Activated CD8-positive, alpha-beta T cell treated with anti-CD3 and anti-CD28 coated beads, Interleukin-2, amount 10 ng/mL, durations not matched to agents 7 days and 5 days (primary cell): Measurements from ENCODE around the gene TBC1D22A. TPM values are rescaled to one million over a fixed set of nuclear protein-coding genes. Genes with fewer than 3 reads are reported as not detected.

Experiments
- ATAC-seq: fragments of 150-1000 bp; cut with Tn5 transposase; one replicate; pipeline ENCODE4 v1.10.0; 2021; ENCODE audit warnings: moderate library complexity
- CTCF ChIA-PET: fragments of 350-600 bp; sonication (Branson Sonifier 250); formaldehyde crosslinking; loops from one replicate; lab custom pipeline; 2021; ENCODE audit warnings: antibody characterized with exemption; lab: Charles Lee
- POLR2A ChIA-PET: fragments of 350-600 bp; sonication (Branson Sonifier 250); formaldehyde crosslinking; loops from one replicate; lab custom pipeline; 2021; ENCODE audit warnings: antibody characterized with exemption; lab: Charles Lee
- DNase-seq: peaks from one replicate; pipeline ENCODE4 v3.0.0-alpha.2; 2020
- H3K27ac Mint-ChIP-seq: one replicate; pipeline ENCODE4 v1.8.0; 2021; ENCODE audit warnings: mild to moderate bottlenecking, mixed read lengths
- H3K27me3 Mint-ChIP-seq: one replicate; pipeline ENCODE4 v1.8.0; 2021; ENCODE audit warnings: low read depth, mixed read lengths
- H3K36me3 Mint-ChIP-seq: one replicate; pipeline ENCODE4 v1.8.0; 2021; ENCODE audit warnings: low read depth, mixed read lengths
- H3K4me1 Mint-ChIP-seq: one replicate; pipeline ENCODE4 v1.8.0; 2021; ENCODE audit warnings: low read depth, mixed read lengths
- H3K4me3 Mint-ChIP-seq: one replicate; pipeline ENCODE4 v1.8.0; 2021; ENCODE audit warnings: mild to moderate bottlenecking, mixed read lengths
- H3K9me3 Mint-ChIP-seq: one replicate; pipeline ENCODE4 v1.8.0; 2022; ENCODE audit warnings: mixed read lengths; ENCODE audit not compliant: insufficient read depth
- total RNA-seq, 2 experiments: library from RNA; stranded (reverse); gene quantifications; one replicate each; pipeline ENCODE4 v1.2.3, GENCODE V29; 2021

The TBC1D22A gene
- total RNA-seq, 2 experiments from 2014 or later: 34.1 to 38.7 TPM

GRCh38 chr22:47100019-47100418, 337.6 kb downstream of the TBC1D22A start:
- no peak for ATAC-seq
- Mint-ChIP-seq H3K4me1 (no peaks in the 10 kb centered on the region), H3K36me3 (no peaks in the 10 kb centered on the region), H3K9me3 (no peaks in the 10 kb centered on the region), H3K4me3 (no peak overlapping the region), H3K27ac (no peak overlapping the region), H3K27me3 (no peaks in the 10 kb centered on the region)
- DNase-seq: no peak
- CTCF ChIA-PET: no interaction called here
- POLR2A ChIA-PET: interaction anchor here (0.6 kb wide), 1 partner anchor 810 kb away, joined by 3 read pairs; no protein-coding TSS in a partner anchor

GRCh38 chr22:47100646-47101200, 338.3 kb downstream of the TBC1D22A start:
- no peaks in the 10 kb centered on the region for H3K9me3 Mint-ChIP-seq

GRCh38 chr22:47101321-47101885, 339.0 kb downstream of the TBC1D22A start:
- ATAC-seq: no peak
- POLR2A ChIA-PET: no interaction called here

More at GRCh38 chr22:47100646-47101200, 338.3 kb downstream of the TBC1D22A start:
- DNase-seq: no peak
- CTCF ChIA-PET: no interaction called here
- no peaks in the 10 kb centered on the region for H3K36me3 Mint-ChIP-seq
- POLR2A ChIA-PET: no interaction called here
- H3K4me3 Mint-ChIP-seq: no peak overlapping the region
- no peaks in the 10 kb centered on the region for H3K27me3 Mint-ChIP-seq
- H3K4me1 Mint-ChIP-seq: no peaks in the 10 kb centered on the region
- H3K27ac Mint-ChIP-seq: no peak overlapping the region
- no peak for ATAC-seq

GRCh38 chr22:47102081-47102480, 339.6 kb downstream of the TBC1D22A start:
- POLR2A ChIA-PET: no interaction called here
- CTCF ChIA-PET: no interaction called here
- ATAC-seq (no peak), DNase-seq (no peak)
- no peak overlapping the region for H3K27ac Mint-ChIP-seq
- H3K36me3 Mint-ChIP-seq: no peaks in the 10 kb centered on the region
- no peaks in the 10 kb centered on the region for H3K27me3 Mint-ChIP-seq
- no peaks in the 10 kb centered on the region for H3K4me1 Mint-ChIP-seq
- H3K9me3 Mint-ChIP-seq: no peaks in the 10 kb centered on the region
- no peak overlapping the region for H3K4me3 Mint-ChIP-seq

More at GRCh38 chr22:47101321-47101885, 339.0 kb downstream of the TBC1D22A start:
- no peak overlapping the region for H3K4me3 Mint-ChIP-seq
- H3K27ac Mint-ChIP-seq: no peak overlapping the region
- no peaks in the 10 kb centered on the region for H3K27me3 Mint-ChIP-seq
- CTCF ChIA-PET: no interaction called here
- H3K4me1 Mint-ChIP-seq: no peaks in the 10 kb centered on the region
- DNase-seq: no peak
- H3K36me3 Mint-ChIP-seq: no peaks in the 10 kb centered on the region
- no peaks in the 10 kb centered on the region for H3K9me3 Mint-ChIP-seq

GRCh38 chr22:47102648-47103047, 340.2 kb downstream of the TBC1D22A start:
- DNase-seq: no peak
- ChIA-PET CTCF (no interaction called here), POLR2A (no interaction called here)
- H3K27me3 Mint-ChIP-seq: no peaks in the 10 kb centered on the region
- no peak overlapping the region for H3K4me3 Mint-ChIP-seq
- no peaks in the 10 kb centered on the region for H3K9me3 Mint-ChIP-seq
- no peaks in the 10 kb centered on the region for H3K36me3 Mint-ChIP-seq
- ATAC-seq: no peak
- no peaks in the 10 kb centered on the region for H3K4me1 Mint-ChIP-seq
- H3K27ac Mint-ChIP-seq: no peak overlapping the region

DNA sequence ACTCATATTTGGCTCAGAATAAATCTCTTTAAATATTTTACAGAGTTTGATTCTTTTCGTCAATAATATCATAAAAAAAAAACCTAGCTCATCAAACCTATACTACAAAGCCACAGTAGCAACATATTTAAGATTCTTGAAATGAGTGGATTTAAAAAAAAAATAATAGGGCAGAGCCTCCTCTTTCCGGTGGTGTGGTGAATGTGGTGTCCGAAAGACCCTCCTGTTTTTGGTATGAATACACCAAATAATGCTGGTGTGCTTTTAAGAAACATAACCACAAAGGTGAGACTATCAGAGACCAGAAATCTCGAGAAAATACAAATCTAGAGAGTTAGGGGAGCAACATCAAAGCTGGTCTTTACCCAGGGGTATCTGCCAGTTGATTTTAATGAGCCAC, 342.6 kb downstream of the TBC1D22A start:
- Mint-ChIP-seq H3K9me3 (no peaks in the 10 kb centered on the region), H3K4me1 (no peaks in the 10 kb centered on the region), H3K36me3 (no peaks in the 10 kb centered on the region), H3K4me3 (no peak overlapping the region), H3K27ac (no peak overlapping the region), H3K27me3 (no peaks in the 10 kb centered on the region)
- ATAC-seq (no peak), DNase-seq (no peak)
- ChIA-PET CTCF (no interaction called here), POLR2A (no interaction called here)

GRCh38 chr22:47106806-47107205, 344.4 kb downstream of the TBC1D22A start:
- H3K9me3 Mint-ChIP-seq: no peaks in the 10 kb centered on the region
- no peaks in the 10 kb centered on the region for H3K36me3 Mint-ChIP-seq
- ATAC-seq (no peak), DNase-seq (no peak)
- H3K27me3 Mint-ChIP-seq: no peaks in the 10 kb centered on the region
- no peaks in the 10 kb centered on the region for H3K4me1 Mint-ChIP-seq
- POLR2A ChIA-PET: no interaction called here
- no peak overlapping the region for H3K27ac Mint-ChIP-seq
- CTCF ChIA-PET: no interaction called here
- H3K4me3 Mint-ChIP-seq: no peak overlapping the region

DNA sequence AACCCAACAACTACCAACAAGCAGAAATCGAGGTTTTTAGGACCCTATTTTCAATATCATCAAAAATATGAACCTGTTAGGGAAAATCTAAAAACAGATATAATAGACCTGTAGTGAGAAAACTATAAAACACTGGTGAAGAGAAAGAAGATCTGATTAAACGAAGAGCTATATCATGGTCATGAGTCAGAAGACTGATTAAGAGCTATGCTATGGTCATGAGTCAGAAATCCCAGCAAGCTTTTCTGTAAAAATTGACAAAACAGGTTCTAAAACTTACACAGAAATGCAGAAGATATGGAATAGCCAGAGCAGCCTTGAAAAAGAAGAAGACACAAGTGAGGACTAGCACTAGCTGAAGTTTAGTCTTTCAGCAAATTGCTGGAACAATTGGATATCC, 345.0 kb downstream of the TBC1D22A start:
- ChIA-PET POLR2A (no interaction called here), CTCF (no interaction called here)
- ATAC-seq (no peak), DNase-seq (no peak)
- Mint-ChIP-seq H3K4me3 (no peak overlapping the region), H3K27me3 (no peaks in the 10 kb centered on the region), H3K9me3 (no peaks in the 10 kb centered on the region), H3K27ac (no peak overlapping the region), H3K36me3 (no peaks in the 10 kb centered on the region), H3K4me1 (no peaks in the 10 kb centered on the region)

DNA sequence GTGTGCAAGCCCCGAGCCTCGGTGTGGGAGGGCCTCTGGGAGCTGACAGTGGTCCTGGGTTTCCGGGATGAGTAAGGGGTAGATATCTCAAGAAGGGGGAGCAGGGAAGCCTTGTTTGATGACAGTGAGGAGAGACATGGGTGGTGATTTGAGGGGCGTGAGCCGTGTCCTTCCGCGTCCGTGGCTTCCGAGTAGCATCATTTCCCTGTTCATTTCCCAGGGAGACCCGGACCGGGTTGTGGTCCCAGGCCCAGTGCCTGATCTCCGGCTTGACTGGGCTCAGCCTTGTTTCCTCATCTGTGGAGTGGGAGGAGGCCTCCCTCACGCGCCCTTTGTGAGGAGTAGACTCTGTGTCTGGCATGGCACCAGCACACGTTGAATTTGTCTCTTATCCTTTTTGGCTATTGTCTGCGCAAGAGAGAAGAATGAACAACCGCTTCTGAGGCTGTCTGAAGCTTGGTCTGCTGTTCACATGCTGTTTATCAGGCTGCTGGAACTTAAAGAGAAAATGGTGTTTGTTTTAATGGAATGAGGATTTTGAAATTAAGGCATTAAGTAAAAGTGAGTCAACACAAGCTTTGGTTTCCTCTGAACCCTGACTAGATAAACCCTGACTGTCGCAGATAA, 348.5 kb downstream of the TBC1D22A start:
- DNase-seq: no peak
- ChIA-PET CTCF (no interaction called here), POLR2A (no interaction called here)
- H3K4me3 Mint-ChIP-seq: no peak overlapping the region
- H3K4me1 Mint-ChIP-seq: no peaks in the 10 kb centered on the region
- no peaks in the 10 kb centered on the region for H3K36me3 Mint-ChIP-seq
- H3K27me3 Mint-ChIP-seq: no peaks in the 10 kb centered on the region
- no peak for ATAC-seq
- H3K27ac Mint-ChIP-seq: no peak overlapping the region
- H3K9me3 Mint-ChIP-seq: no peaks in the 10 kb centered on the region

DNA sequence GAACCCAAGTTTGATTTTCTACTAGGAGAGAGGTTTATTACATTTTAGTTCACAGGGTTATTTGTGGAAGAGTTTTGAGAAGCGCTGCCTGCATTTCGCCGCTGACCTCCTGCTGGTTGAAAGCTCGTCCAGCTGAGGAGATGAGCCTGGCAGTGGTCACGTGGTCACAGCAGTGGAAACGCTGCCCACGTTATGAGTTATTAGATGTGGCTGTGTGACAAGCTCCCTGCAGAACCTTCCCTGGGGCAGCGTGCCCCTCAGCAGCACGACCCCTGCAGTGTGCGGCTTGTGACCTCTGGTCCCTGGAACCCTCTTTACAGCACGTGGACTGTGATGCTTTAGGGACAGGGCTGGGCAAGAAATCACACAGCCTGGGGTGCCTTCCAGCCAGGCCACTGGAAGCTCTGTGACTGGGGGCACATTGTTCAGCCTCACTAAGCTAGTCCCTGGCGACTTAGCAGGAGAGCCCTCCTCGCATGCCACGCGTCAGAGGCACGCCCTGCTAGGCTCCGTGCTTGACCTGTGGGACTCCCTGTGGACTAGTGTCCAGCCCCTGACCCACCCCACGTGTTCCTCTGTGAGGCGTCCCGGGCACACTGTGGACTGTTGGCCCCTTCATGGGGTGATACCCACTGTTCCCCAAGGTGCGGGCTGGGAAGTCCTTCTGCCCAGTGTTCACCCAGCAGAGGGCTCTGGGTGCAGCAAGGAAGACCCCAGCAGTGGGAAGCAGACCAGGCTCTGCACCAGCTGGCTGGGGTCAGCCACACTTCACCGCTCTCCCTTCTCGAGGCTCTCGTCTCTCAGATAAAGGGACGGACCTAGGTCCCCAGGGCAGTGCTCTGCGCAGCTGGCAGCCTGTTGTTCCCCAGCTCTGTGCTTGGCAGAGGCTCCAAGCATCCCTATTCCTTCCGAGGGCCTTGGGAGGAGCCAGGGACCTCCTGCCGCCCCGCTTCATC, 349.5 kb downstream of the TBC1D22A start:
- Mint-ChIP-seq H3K27ac (no peak overlapping the region), H3K36me3 (no peaks in the 10 kb centered on the region), H3K27me3 (no peaks in the 10 kb centered on the region), H3K4me3 (no peak overlapping the region), H3K4me1 (no peaks in the 10 kb centered on the region), H3K9me3 (no peaks in the 10 kb centered on the region)
- POLR2A ChIA-PET: no interaction called here
- DNase-seq (no peak), ATAC-seq (no peak)
- CTCF ChIA-PET: no interaction called here

- H3K27ac Mint-ChIP-seq: no peak overlapping the region
- H3K4me3 Mint-ChIP-seq: no peak overlapping the region
- no peaks in the 10 kb centered on the region for H3K4me1 Mint-ChIP-seq
- ChIA-PET CTCF (no interaction called here), POLR2A (no interaction called here)
- H3K27me3 Mint-ChIP-seq: no peaks in the 10 kb centered on the region
- H3K9me3 Mint-ChIP-seq: no peaks in the 10 kb centered on the region
- ATAC-seq (no peak), DNase-seq (no peak)
- no peaks in the 10 kb centered on the region for H3K36me3 Mint-ChIP-seq
These were observed 350.1 kb downstream of the TBC1D22A start for GRCh38 chr22:47112582-47112965.
